Fibroblast of lung (primary cell): ENCODE data around the gene KHNYN. TPM values are rescaled to one million over a fixed set of nuclear protein-coding genes. Genes with fewer than 3 reads are reported as not detected.

Experiments
- DNase-seq, 2 donors: peaks; one replicate each; pipeline versions ENCODE4 v3.0.0 to v3.0.0-alpha.2; 2010; ENCODE audit warnings: low read depth in 2 of 2
- H2AFZ ChIP-seq: 2 replicates; pipeline ENCODE4 v1.5.1; 2012; ENCODE audit warnings: low read length, control low read depth, inconsistent platforms
- H3K27ac ChIP-seq: 2 replicates; pipeline ENCODE4 v1.5.1; 2011; ENCODE audit warnings: low read length, control low read depth; ENCODE audit not compliant: insufficient read depth
- H3K27me3 ChIP-seq: 2 replicates; pipeline ENCODE4 v1.5.1; 2011; ENCODE audit warnings: mild to moderate bottlenecking, low read length; ENCODE audit not compliant: control insufficient read depth, insufficient read depth
- H3K36me3 ChIP-seq: 2 replicates; pipeline ENCODE4 v1.5.1; 2011; ENCODE audit warnings: low read length; ENCODE audit not compliant: control insufficient read depth, insufficient read depth
- H3K4me1 ChIP-seq: 2 replicates; pipeline ENCODE4 v1.5.1; 2011; ENCODE audit warnings: low read length; ENCODE audit not compliant: control insufficient read depth, insufficient read depth; ENCODE audit errors: extremely low read depth
- H3K4me2 ChIP-seq: 2 replicates; pipeline ENCODE4 v1.5.1; 2011; ENCODE audit warnings: low read length, control low read depth; ENCODE audit not compliant: insufficient read depth; ENCODE audit errors: extremely low read depth
- H3K4me3 ChIP-seq, 4 experiments: fragments of 200-600 bp in 1 of 4; sonication (generic) in 1 of 4; replicated peaks in 1 of 4; 2 replicates each; pipeline ENCODE4 v1.5.1; 2011 to 2016; ENCODE audit warnings: low read length in 4 of 4, low read depth in 3 of 4, mild to moderate bottlenecking in 3 of 4, control low read depth in 2 of 4, inconsistent platforms in 1 of 4, mixed read lengths in 1 of 4; ENCODE audit not compliant: insufficient read depth in 1 of 4; ENCODE audit errors: control extremely low read depth in 1 of 4
- H3K79me2 ChIP-seq: 2 replicates; pipeline ENCODE4 v1.5.1; 2012; ENCODE audit warnings: mild to moderate bottlenecking, low read length, inconsistent platforms; ENCODE audit not compliant: control insufficient read depth, insufficient read depth
- H3K9ac ChIP-seq: 2 replicates; pipeline ENCODE4 v1.5.1; 2011; ENCODE audit warnings: mild to moderate bottlenecking, low read length, control low read depth; ENCODE audit not compliant: insufficient read depth
- H3K9me3 ChIP-seq: 2 replicates; pipeline ENCODE4 v1.5.1; 2012; ENCODE audit warnings: low read depth, low read length; ENCODE audit not compliant: control insufficient read depth, insufficient read depth
- H4K20me1 ChIP-seq: 2 replicates; pipeline ENCODE4 v1.5.1; 2011; ENCODE audit warnings: low read length; ENCODE audit not compliant: control insufficient read depth, insufficient read depth; ENCODE audit errors: extremely low read depth
- EZH2 ChIP-seq: IDR thresholded peaks from 2 replicates; pipeline ENCODE4 v1.5.1; 2012; ENCODE audit warnings: low read length, control low read depth, mild to moderate bottlenecking; ENCODE audit errors: missing control alignments
- polyA plus RNA-seq, 2 donors: library from polyadenylated mRNA; depleted of rRNA in 1 of 2; stranded (reverse) in 1 of 2; unstranded in 1 of 2; fragments of >200 nt; gene quantifications; 2 replicates each; pipeline ENCODE4 v1.2.1, GENCODE V29; 2011 to 2012; ENCODE audit warnings: missing spikeins in 1 of 2
- total RNA-seq: library from RNA; depleted of rRNA; stranded (reverse); fragments of >200 nt; gene quantifications from 2 replicates; pipeline ENCODE4 v1.2.1, GENCODE V29; 2014
- TF ChIP-seq, protein P1 (sequence below), 2 donors: IDR thresholded peaks in 1 of 2; conservative IDR thresholded peaks in 1 of 2; 1 replicate in 1 of 2; 2 replicates in 1 of 2; pipeline ENCODE4 v1.5.1; 2011 to 2012; ENCODE audit warnings: low read length in 2 of 2, control low read depth in 1 of 2, inconsistent platforms in 1 of 2, low read depth in 1 of 2, mild to moderate bottlenecking in 1 of 2

The KHNYN gene
- total and polyA plus RNA-seq, 2 donors (not counting 1 experiment from before 2014, with no cell fraction given): 14.6 to 61.1 TPM

DNA sequence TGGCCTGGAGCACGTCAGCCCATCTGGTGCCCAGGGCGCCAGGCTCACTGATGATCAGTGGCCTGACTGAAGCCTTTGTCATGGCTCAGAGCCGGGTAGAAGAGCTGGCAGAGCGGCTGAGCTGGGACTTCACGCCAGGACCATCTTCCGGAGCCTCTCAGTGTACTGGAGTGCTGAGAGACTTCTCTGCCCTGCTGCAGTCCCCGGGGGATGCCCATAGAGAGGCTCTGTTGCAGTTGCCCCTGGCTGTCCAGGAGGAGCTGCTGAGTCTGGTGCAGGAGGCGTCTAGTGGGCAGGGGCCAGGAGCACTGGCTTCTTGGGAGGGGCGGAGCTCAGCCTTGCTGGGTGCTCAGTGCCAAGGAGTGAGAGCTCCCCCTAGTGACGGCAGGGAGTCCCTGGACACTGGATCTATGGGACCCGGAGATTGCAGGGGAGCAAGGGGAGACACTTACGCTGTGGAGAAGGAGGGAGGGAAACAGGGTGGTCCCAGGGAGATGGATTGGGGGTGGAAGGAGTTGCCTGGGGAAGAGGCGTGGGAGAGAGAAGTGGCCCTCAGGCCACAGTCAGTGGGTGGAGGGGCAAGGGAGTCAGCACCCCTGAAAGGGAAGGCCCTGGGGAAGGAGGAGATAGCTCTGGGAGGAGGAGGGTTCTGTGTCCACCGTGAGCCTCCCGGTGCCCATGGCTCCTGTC, 2.0 kb downstream of the KHNYN start:
- H3K79me2 ChIP-seq: peaks cover 17% of the 10 kb centered on the region
- peak overlapping the region; percentile 97 for H3K27ac ChIP-seq
- H2AFZ ChIP-seq: no peak overlapping the region
- H3K36me3 ChIP-seq: peaks cover 15% of the 10 kb centered on the region
- H3K27me3 ChIP-seq: no peaks in the 10 kb centered on the region
- no peaks in the 10 kb centered on the region for H3K9me3 ChIP-seq
- H4K20me1 ChIP-seq: no peaks in the 10 kb centered on the region
- peak overlapping the region; percentile 95 for H3K4me2 ChIP-seq
- H3K4me3 ChIP-seq: peak overlapping the region; percentile 0 to 97 (median 92)
- peak; percentile 85 to 91 for DNase-seq
- peaks cover 11% of the 10 kb centered on the region for H3K4me1 ChIP-seq
- TF ChIP-seq EZH2: no peak
- TF ChIP-seq, protein P1, sequence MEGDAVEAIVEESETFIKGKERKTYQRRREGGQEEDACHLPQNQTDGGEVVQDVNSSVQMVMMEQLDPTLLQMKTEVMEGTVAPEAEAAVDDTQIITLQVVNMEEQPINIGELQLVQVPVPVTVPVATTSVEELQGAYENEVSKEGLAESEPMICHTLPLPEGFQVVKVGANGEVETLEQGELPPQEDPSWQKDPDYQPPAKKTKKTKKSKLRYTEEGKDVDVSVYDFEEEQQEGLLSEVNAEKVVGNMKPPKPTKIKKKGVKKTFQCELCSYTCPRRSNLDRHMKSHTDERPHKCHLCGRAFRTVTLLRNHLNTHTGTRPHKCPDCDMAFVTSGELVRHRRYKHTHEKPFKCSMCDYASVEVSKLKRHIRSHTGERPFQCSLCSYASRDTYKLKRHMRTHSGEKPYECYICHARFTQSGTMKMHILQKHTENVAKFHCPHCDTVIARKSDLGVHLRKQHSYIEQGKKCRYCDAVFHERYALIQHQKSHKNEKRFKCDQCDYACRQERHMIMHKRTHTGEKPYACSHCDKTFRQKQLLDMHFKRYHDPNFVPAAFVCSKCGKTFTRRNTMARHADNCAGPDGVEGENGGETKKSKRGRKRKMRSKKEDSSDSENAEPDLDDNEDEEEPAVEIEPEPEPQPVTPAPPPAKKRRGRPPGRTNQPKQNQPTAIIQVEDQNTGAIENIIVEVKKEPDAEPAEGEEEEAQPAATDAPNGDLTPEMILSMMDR (conservative IDR thresholded peaks at IDR 0.05 in 1 of 2, IDR thresholded peaks at IDR 0.05 in 1 of 2; ENCODE audit: low read depth in 1 of 2, low read length in 2 of 2): peak; percentile 94 to 98
- H3K9ac ChIP-seq: no peak overlapping the region

DNA sequence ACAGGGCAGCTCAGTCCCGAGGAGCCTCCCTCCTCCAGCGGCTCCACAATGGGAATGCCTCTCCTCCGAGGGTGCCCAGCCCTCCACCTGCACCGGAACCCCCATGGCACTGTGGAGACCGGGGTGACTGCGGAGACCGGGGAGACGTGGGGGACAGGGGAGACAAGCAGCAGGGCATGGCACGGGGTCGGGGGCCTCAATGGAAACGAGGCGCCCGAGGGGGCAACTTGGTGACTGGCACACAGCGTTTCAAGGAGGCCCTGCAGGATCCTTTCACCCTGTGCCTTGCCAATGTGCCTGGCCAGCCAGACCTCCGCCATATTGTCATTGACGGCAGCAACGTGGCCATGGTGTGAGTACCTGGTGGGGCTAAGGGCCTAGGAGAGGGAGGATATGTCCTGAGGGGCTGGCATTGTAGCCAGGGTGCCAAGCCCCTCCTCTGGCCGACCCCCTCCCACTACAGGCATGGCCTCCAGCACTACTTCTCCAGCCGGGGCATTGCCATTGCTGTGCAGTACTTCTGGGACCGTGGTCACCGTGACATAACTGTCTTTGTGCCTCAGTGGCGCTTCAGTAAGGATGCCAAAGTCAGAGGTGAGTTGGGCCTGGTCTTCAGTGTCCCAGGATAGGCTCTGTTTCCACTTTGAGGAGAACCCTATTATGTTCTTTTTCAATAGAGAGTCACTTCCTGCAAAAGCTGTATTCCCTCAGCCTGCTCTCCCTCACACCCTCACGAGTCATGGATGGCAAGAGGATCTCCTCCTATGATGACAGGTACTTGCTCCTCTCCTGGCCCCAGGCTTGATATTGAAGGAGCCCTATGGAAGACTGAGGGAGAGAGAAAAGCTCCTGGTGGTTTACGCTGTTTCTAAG, 2.7 kb downstream of the KHNYN start:
- no peak overlapping the region for H2AFZ ChIP-seq
- TF ChIP-seq, protein P1 (conservative IDR thresholded peaks at IDR 0.05 in 1 of 2, IDR thresholded peaks at IDR 0.05 in 1 of 2; ENCODE audit: low read depth in 1 of 2, low read length in 2 of 2): no peak
- TF ChIP-seq EZH2: no peak
- H3K4me1 ChIP-seq: peaks cover 11% of the 10 kb centered on the region
- DNase-seq: no peak
- no peak overlapping the region for H3K9ac ChIP-seq
- H3K27me3 ChIP-seq: no peaks in the 10 kb centered on the region
- H3K9me3 ChIP-seq: no peaks in the 10 kb centered on the region
- H3K4me2 ChIP-seq: peak overlapping the region; percentile 95
- H3K27ac ChIP-seq: no peak overlapping the region
- no peaks in the 10 kb centered on the region for H4K20me1 ChIP-seq
- peaks cover 20% of the 10 kb centered on the region for H3K36me3 ChIP-seq
- H3K4me3 ChIP-seq: peak overlapping the region in 2 of 4 experiments; percentile 32 to 94
- peaks cover 17% of the 10 kb centered on the region for H3K79me2 ChIP-seq

DNA sequence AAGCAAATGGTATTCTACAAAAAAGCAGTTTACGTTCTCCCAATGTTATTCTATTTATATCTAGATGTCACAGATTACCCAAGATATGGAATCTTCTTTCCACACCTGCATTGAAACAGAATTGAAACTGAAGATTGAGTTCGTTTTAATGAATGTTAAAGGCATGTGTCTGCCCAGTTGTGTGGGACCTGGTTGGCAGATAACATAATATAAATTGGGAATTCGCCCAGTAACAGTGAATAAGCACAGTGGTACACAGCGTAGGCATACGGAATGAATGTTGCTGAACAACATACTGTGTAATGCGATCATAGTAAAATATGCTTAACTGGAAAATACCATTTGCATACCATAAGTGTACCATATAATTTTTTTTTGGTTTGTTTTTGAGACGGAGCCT, 4.3 kb downstream of the KHNYN start:
- Histone ChIP-seq H3K27me3 (no peaks in the 10 kb centered on the region), H3K4me2 (no peak overlapping the region), H4K20me1 (no peaks in the 10 kb centered on the region), H3K4me3 (no peak overlapping the region), H3K36me3 (peaks cover 28% of the 10 kb centered on the region), H3K79me2 (peaks cover 17% of the 10 kb centered on the region), H3K9me3 (no peaks in the 10 kb centered on the region), H2AFZ (no peak overlapping the region), H3K4me1 (peaks cover 11% of the 10 kb centered on the region), H3K9ac (no peak overlapping the region), H3K27ac (no peak overlapping the region)
- DNase-seq: no peak
- TF ChIP-seq EZH2: no peak
- TF ChIP-seq, protein P1 (conservative IDR thresholded peaks at IDR 0.05 in 1 of 2, IDR thresholded peaks at IDR 0.05 in 1 of 2; ENCODE audit: low read depth in 1 of 2, low read length in 2 of 2): no peak
